H9 (cell line): ENCODE results near the gene PLXND1. TPM values are rescaled to one million over a fixed set of nuclear protein-coding genes. Genes with fewer than 3 reads are reported as not detected.

Experiments used
- DNase-seq: peaks from one replicate; pipeline ENCODE4 v3.0.0-alpha.2; 2017
- H2AFZ ChIP-seq: one replicate; pipeline ENCODE4 v1.6.1; 2013; ENCODE audit warnings: mild to moderate bottlenecking, low read length, control low read depth, moderate library complexity
- H2AK5ac ChIP-seq: 2 replicates; pipeline ENCODE4 v1.6.1; 2013; ENCODE audit warnings: low read length, control low read depth, mixed read lengths; ENCODE audit not compliant: insufficient read length
- H2BK120ac ChIP-seq: one replicate; pipeline ENCODE4 v1.6.1; 2013; ENCODE audit warnings: low read depth, mild to moderate bottlenecking, low read length, control low read depth, inconsistent platforms; ENCODE audit not compliant: poor library complexity, severe bottlenecking
- H2BK12ac ChIP-seq: 2 replicates; pipeline ENCODE4 v1.6.1; 2013; ENCODE audit warnings: low read length, control low read depth, mixed read lengths, low read depth; ENCODE audit not compliant: insufficient read length
- H2BK15ac ChIP-seq: 2 replicates; pipeline ENCODE4 v1.6.1; 2013; ENCODE audit warnings: low read depth, low read length, control low read depth
- H2BK20ac ChIP-seq: one replicate; pipeline ENCODE4 v1.6.1; 2013; ENCODE audit warnings: low read depth, mild to moderate bottlenecking, low read length, control low read depth, inconsistent platforms; ENCODE audit not compliant: poor library complexity, severe bottlenecking
- H2BK5ac ChIP-seq: 2 replicates; pipeline ENCODE4 v1.6.1; 2013; ENCODE audit warnings: low read length, control low read depth, mixed read lengths; ENCODE audit not compliant: insufficient read length
- H3K14ac ChIP-seq: 2 replicates; pipeline ENCODE4 v1.6.1; 2013; ENCODE audit warnings: low read length, control low read depth; ENCODE audit not compliant: insufficient read depth
- H3K18ac ChIP-seq: 2 replicates; pipeline ENCODE4 v1.6.1; 2013; ENCODE audit warnings: low read depth, mild to moderate bottlenecking, mixed read lengths, low read length, control low read depth; ENCODE audit not compliant: insufficient read length
- H3K23ac ChIP-seq: 2 replicates; pipeline ENCODE4 v1.6.1; 2013; ENCODE audit warnings: low read length, control low read depth, mixed read lengths, low read depth; ENCODE audit not compliant: insufficient read length
- H3K23me2 ChIP-seq: 2 replicates; pipeline ENCODE4 v1.6.1; 2013; ENCODE audit warnings: low read depth, mild to moderate bottlenecking, mixed read lengths, low read length, control low read depth; ENCODE audit not compliant: insufficient read length, poor library complexity, severe bottlenecking
- H3K27ac ChIP-seq: 2 replicates; pipeline ENCODE4 v1.5.1; 2013; ENCODE audit warnings: low read length, control low read depth, mixed read lengths, low read depth; ENCODE audit not compliant: insufficient read length
- H3K27me3 ChIP-seq: 2 replicates; pipeline ENCODE4 v1.6.1; 2013; ENCODE audit warnings: low read length, control low read depth, inconsistent platforms; ENCODE audit not compliant: insufficient read depth
- H3K4ac ChIP-seq: 2 replicates; pipeline ENCODE4 v1.6.1; 2013; ENCODE audit warnings: low read depth, mild to moderate bottlenecking, control low read depth, inconsistent platforms, low read length, moderate library complexity
- H3K4me1 ChIP-seq: 2 replicates; pipeline ENCODE4 v1.6.1; 2013; ENCODE audit warnings: low read length, control low read depth, inconsistent platforms; ENCODE audit not compliant: insufficient read depth
- H3K4me2 ChIP-seq: 2 replicates; pipeline ENCODE4 v1.6.1; 2013; ENCODE audit warnings: low read length, control low read depth, mixed read lengths; ENCODE audit not compliant: insufficient read length, insufficient read depth
- H3K56ac ChIP-seq: 2 replicates; pipeline ENCODE4 v1.6.1; 2013; ENCODE audit warnings: low read depth, mild to moderate bottlenecking, mixed read lengths, low read length, control low read depth; ENCODE audit not compliant: insufficient read length
- H3K79me1 ChIP-seq: 2 replicates; pipeline ENCODE4 v1.6.1; 2013; ENCODE audit warnings: low read depth, mild to moderate bottlenecking, moderate library complexity, low read length, control low read depth, inconsistent platforms; ENCODE audit not compliant: insufficient read depth, poor library complexity, severe bottlenecking
- H3K79me2 ChIP-seq: 2 replicates; pipeline ENCODE4 v1.6.1; 2013; ENCODE audit warnings: low read length, control low read depth, inconsistent platforms; ENCODE audit not compliant: insufficient read depth
- H3K9ac ChIP-seq: 2 replicates; pipeline ENCODE4 v1.6.1; 2013; ENCODE audit warnings: low read length, control low read depth, mixed read lengths; ENCODE audit not compliant: insufficient read length; ENCODE audit errors: extremely low read depth
- H3K9me3 ChIP-seq: one replicate; pipeline ENCODE4 v1.6.1; 2013; ENCODE audit warnings: low read depth, low read length, inconsistent platforms; ENCODE audit not compliant: control insufficient read depth
- H3T11ph ChIP-seq: one replicate; pipeline ENCODE4 v1.6.1; 2013; ENCODE audit warnings: mild to moderate bottlenecking, low read length, control low read depth, inconsistent platforms
- H4K20me1 ChIP-seq: one replicate; pipeline ENCODE4 v1.6.1; 2013; ENCODE audit not compliant: control insufficient read depth, insufficient read length, insufficient read depth
- H4K5ac ChIP-seq: 2 replicates; pipeline ENCODE4 v1.6.1; 2013; ENCODE audit warnings: low read depth, mild to moderate bottlenecking, mixed read lengths, low read length, control low read depth; ENCODE audit not compliant: insufficient read length
- H4K8ac ChIP-seq: replicated peaks from 2 replicates; pipeline ENCODE4 v1.6.1; 2013; ENCODE audit warnings: low read length, control low read depth, mixed read lengths, low read depth; ENCODE audit not compliant: insufficient read length
- H4K91ac ChIP-seq: 2 replicates; pipeline ENCODE4 v1.6.1; 2013; ENCODE audit warnings: low read depth, mild to moderate bottlenecking, moderate library complexity, mixed read lengths, low read length, control low read depth; ENCODE audit not compliant: insufficient read length
- H3K27ac Mint-ChIP-seq, 3 experiments: 2 replicates in 2 of 3; 3 replicates in 1 of 3; pipeline ENCODE4 v1.8.0; 2020 to 2021; ENCODE audit warnings: mixed read lengths in 3 of 3, mild to moderate bottlenecking in 1 of 3, moderate library complexity in 1 of 3
- H3K27me3 Mint-ChIP-seq: 2 replicates; pipeline ENCODE4 v1.8.0; 2021; ENCODE audit warnings: low read depth, mild to moderate bottlenecking, moderate library complexity, mixed read lengths
- H3K36me3 Mint-ChIP-seq, 3 experiments: 2 replicates in 2 of 3; 3 replicates in 1 of 3; pipeline ENCODE4 v1.8.0; 2020 to 2021; ENCODE audit warnings: low read depth in 3 of 3, mixed read lengths in 3 of 3; ENCODE audit not compliant: insufficient read depth in 1 of 3
- H3K4me1 Mint-ChIP-seq, 2 experiments: 2 replicates each; pipeline ENCODE4 v1.8.0; 2020; ENCODE audit warnings: mixed read lengths in 2 of 2
- H3K4me3 Mint-ChIP-seq, 2 experiments: 2 replicates in 1 of 2; 3 replicates in 1 of 2; pipeline ENCODE4 v1.8.0; 2020 to 2021; ENCODE audit warnings: mild to moderate bottlenecking in 2 of 2, mixed read lengths in 2 of 2, moderate library complexity in 1 of 2
- H3K9me3 Mint-ChIP-seq, 2 experiments: 2 replicates in 1 of 2; 3 replicates in 1 of 2; pipeline ENCODE4 v1.8.0; 2020; ENCODE audit warnings: mild to moderate bottlenecking in 2 of 2, mixed read lengths in 2 of 2, moderate library complexity in 1 of 2
- WGBS: extraction: QIAGEN DNeasy Blood & Tissue Kit; methylation state at CpG from one replicate; pipeline ENCODE4 v1.1.7; 2013; ENCODE audit warnings: missing lambda C conversion rate, low lambda C conversion rate, mixed read lengths; ENCODE audit not compliant: insufficient read length; ENCODE audit errors: extremely low coverage; 5-methylcytosine and 5-hydroxymethylcytosine counted together
- total RNA-seq: library from RNA; stranded (reverse); gene quantifications from 2 replicates; pipeline ENCODE4 v1.2.1, GENCODE V29; 2021
- TF ChIP-seq, protein P1 (sequence below): fragments of 200-600 bp; sonication (generic); conservative IDR thresholded peaks from 3 replicates; pipeline ENCODE4 v1.8.0; 2021; ENCODE audit warnings: antibody characterized with exemption, mild to moderate bottlenecking

Gene PLXND1
- total RNA-seq, 1 experiment from 2014 or later = 50.9 TPM

DNA sequence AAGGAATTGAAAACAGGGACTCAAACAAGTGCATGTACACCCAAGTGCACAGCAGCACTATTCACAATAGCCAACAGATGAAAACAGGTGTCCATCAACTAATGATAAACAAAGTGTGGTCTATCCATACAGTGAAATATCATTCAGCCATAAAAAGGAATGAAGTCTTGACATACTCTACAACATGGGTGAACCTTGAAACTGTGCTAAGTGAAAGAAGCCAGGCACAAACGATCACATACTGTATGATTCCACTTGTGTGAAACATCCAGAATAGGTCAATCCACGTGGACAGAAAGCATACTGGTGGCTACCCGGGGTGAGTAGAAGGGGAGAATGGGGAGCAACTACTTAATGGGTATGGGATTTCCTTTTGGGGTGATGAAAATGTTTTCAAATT is 29.6 kb upstream of the PLXND1 start:
- no peak overlapping the region for H2BK15ac ChIP-seq
- no peak overlapping the region for H3K56ac ChIP-seq
- WGBS = no CpG with 5 or more reads among the region's 3 CpGs
- no peak overlapping the region for H3K4me2 ChIP-seq
- no peaks in the 10 kb centered on the region for H3K4me1 ChIP-seq
- H3K79me1 ChIP-seq = no peaks in the 10 kb centered on the region
- peaks cover 1 to 15% (median 1%) of the 10 kb centered on the region in 3 experiments; a peak in 5 of 7 replicates for H3K36me3 Mint-ChIP-seq
- H2AFZ ChIP-seq = no peak overlapping the region
- no peak for DNase-seq
- no peaks in the 10 kb centered on the region for H4K20me1 ChIP-seq
- no peak overlapping the region for H2BK5ac ChIP-seq
- no peak overlapping the region for H3K23ac ChIP-seq
- H4K5ac ChIP-seq = no peak overlapping the region
- no peaks in the 10 kb centered on the region for H3K23me2 ChIP-seq
- H3K18ac ChIP-seq = no peak overlapping the region
- no peak overlapping the region for H3K4ac ChIP-seq
- no peak overlapping the region for H3K9ac ChIP-seq
- H3K27ac ChIP-seq = no peak overlapping the region
- no peak overlapping the region for H2AK5ac ChIP-seq
- no peak overlapping the region for H2BK20ac ChIP-seq
- no peak overlapping the region for H2BK120ac ChIP-seq
- no peak overlapping the region for H4K8ac ChIP-seq
- H3K14ac ChIP-seq = no peak overlapping the region
- no peak overlapping the region for H3T11ph ChIP-seq
- no peak overlapping the region for H3K27ac Mint-ChIP-seq
- TF ChIP-seq, protein P1, sequence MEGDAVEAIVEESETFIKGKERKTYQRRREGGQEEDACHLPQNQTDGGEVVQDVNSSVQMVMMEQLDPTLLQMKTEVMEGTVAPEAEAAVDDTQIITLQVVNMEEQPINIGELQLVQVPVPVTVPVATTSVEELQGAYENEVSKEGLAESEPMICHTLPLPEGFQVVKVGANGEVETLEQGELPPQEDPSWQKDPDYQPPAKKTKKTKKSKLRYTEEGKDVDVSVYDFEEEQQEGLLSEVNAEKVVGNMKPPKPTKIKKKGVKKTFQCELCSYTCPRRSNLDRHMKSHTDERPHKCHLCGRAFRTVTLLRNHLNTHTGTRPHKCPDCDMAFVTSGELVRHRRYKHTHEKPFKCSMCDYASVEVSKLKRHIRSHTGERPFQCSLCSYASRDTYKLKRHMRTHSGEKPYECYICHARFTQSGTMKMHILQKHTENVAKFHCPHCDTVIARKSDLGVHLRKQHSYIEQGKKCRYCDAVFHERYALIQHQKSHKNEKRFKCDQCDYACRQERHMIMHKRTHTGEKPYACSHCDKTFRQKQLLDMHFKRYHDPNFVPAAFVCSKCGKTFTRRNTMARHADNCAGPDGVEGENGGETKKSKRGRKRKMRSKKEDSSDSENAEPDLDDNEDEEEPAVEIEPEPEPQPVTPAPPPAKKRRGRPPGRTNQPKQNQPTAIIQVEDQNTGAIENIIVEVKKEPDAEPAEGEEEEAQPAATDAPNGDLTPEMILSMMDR = no peak
- no peak overlapping the region for H4K91ac ChIP-seq
- H2BK12ac ChIP-seq = no peak overlapping the region
- H3K9me3 Mint-ChIP-seq = peaks cover 9 to 15% of the 10 kb centered on the region in 2 experiments
- H3K27me3 ChIP-seq = no peaks in the 10 kb centered on the region
- no peaks in the 10 kb centered on the region for H3K79me2 ChIP-seq
- no peaks in the 10 kb centered on the region for H3K9me3 ChIP-seq
- H3K27me3 Mint-ChIP-seq = no peaks in the 10 kb centered on the region; the same call in 1 of the 2 replicates
- peaks cover 10 to 14% of the 10 kb centered on the region in 2 experiments for H3K4me1 Mint-ChIP-seq
- H3K4me3 Mint-ChIP-seq = no peak overlapping the region
